Measurements from ENCODE around the gene SCAI.
"Not testable (repeated sequence)": the region's sequence is repeated elsewhere in the genome, so short reads cannot be mapped to it uniquely, and the experiment has no call there.

The SCAI gene

DNA sequence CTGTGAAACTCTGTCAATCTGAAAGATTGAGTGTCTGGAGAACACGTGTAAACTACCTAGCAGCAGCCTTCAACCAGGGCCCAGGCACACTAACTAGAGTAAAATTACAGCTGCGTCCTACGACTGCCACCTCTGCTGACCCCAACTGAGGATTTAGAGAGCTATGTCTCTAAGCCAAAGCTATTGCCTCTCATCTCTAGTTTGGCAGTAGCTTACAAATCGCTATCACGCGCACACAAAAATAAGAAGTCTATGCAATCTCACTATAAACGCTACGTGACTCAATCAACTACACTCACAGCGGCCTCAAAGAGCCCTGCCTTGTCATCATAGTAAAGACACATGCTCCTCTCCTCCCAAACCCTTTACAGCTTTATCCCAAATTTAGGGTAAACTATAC is 37.5 kb upstream of the SCAI start:
- TF ChIP-seq, protein P1, sequence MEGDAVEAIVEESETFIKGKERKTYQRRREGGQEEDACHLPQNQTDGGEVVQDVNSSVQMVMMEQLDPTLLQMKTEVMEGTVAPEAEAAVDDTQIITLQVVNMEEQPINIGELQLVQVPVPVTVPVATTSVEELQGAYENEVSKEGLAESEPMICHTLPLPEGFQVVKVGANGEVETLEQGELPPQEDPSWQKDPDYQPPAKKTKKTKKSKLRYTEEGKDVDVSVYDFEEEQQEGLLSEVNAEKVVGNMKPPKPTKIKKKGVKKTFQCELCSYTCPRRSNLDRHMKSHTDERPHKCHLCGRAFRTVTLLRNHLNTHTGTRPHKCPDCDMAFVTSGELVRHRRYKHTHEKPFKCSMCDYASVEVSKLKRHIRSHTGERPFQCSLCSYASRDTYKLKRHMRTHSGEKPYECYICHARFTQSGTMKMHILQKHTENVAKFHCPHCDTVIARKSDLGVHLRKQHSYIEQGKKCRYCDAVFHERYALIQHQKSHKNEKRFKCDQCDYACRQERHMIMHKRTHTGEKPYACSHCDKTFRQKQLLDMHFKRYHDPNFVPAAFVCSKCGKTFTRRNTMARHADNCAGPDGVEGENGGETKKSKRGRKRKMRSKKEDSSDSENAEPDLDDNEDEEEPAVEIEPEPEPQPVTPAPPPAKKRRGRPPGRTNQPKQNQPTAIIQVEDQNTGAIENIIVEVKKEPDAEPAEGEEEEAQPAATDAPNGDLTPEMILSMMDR (IDR thresholded peaks at IDR 0.05; ENCODE audit: low read depth, low read length, missing control alignments): no peak
- no peak for DNase-seq (ENCODE audit: extremely low read depth, low read depth)
- H3K4me3 ChIP-seq (replicated peaks; ENCODE audit: low read depth, low read length): no peak overlapping the region

DNA sequence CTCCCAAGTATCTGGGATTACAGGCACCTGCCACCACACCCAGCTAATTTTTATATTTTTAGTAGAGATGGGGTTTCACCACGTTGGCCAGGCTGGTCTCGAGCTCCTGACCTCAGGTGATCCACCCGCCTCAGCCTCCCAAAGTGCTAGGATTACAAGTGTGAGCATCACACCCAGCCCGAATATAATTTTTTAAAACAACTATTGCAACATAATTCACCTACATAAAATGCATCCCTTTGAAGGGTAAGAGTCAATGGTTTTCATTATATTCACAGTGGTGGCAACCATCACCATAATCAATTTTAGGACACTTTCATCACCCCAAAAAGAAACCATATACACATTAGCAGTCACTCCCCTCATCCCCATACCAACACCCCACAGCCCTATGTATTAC is 36.4 kb upstream of the SCAI start:
- DNase-seq (ENCODE audit: extremely low read depth, low read depth); H3K4me3 ChIP-seq (replicated peaks; ENCODE audit: low read depth, low read length): not testable (repeated sequence)

DNA sequence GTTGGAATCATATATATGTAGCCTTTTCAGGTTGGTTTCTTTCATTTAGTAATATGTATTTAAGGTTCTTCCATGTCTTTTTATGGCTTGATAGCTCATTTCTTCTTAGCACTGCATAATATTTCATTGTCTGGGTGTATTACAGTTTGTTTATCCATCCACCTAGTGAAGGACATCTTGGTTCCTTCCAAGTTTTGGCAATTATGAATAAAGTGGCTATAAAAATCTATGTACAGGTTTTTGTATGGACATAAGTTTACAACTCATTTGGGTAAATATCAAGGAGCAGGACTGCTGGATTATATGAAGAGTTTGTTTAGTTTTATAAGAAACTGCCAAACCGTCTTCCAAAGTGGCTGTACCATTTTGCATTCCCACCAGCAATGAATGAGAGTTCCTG is 34.6 kb upstream of the SCAI start:
- TF ChIP-seq, protein P1 (IDR thresholded peaks at IDR 0.05; ENCODE audit: low read depth, low read length, missing control alignments): no peak
- no peak overlapping the region for H3K4me3 ChIP-seq (replicated peaks; ENCODE audit: low read depth, low read length)
- no peak for DNase-seq (ENCODE audit: extremely low read depth, low read depth)

DNA sequence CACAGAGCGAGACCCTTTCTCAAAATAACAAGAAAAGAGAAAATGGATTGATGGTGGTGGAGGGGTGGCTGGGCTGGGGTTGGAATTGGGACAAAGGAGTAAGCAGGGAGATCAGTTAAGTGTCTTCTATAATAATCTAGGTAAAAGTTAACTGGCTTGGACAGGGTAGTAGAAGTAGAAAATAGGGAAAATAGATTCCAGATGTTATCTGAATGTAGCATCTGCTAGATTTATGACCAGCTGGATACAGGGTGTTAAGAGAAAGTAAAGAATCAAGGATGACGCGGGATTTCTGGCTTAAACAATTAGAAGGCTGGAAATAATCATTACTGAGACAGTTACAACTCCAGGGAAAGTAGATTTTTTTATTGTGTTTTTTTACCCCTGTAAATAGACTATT is 33.3 kb upstream of the SCAI start:
- H3K4me3 ChIP-seq (replicated peaks; ENCODE audit: low read depth, low read length): no peak overlapping the region
- DNase-seq (ENCODE audit: extremely low read depth, low read depth): peak; percentile 40
- TF ChIP-seq, protein P1 (IDR thresholded peaks at IDR 0.05; ENCODE audit: low read depth, low read length, missing control alignments): no peak

DNA sequence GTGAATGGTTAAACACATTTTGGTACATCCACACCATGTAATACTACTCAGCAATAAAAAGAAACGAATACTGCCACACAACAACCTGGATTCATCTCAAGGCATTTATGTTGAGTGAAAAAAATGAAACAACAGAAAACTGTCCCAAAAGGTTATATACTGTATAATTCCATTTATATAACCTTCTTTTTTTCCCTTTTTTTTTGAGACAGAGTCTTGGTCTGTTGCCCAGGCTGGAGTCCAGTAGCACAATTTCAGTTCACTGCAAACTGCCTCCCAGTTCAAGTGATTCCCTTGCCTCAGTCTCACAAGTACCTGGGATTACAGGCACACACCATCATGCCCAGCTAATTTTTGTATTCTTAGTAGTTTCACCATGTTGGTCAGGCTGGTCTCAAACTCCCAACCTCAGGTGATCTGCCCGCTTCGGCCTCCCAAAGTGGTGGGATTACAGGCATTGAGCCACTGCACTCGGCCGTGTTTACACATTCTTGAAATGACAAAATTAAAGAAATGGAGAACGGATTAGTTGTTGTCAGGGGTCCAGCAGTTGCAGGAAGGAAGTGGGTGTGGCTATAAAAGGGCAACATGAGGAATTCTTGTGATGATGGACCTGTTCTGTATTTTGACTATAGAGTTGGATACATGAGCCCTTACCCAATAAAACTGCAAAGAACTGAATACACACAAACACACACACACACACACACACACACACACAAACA is 28.9 kb upstream of the SCAI start:
- no peak overlapping the region for H3K4me3 ChIP-seq (replicated peaks; ENCODE audit: low read depth, low read length)
- DNase-seq (ENCODE audit: extremely low read depth, low read depth): peak; percentile 44
- TF ChIP-seq, protein P1 (IDR thresholded peaks at IDR 0.05; ENCODE audit: low read depth, low read length, missing control alignments): no peak

DNA sequence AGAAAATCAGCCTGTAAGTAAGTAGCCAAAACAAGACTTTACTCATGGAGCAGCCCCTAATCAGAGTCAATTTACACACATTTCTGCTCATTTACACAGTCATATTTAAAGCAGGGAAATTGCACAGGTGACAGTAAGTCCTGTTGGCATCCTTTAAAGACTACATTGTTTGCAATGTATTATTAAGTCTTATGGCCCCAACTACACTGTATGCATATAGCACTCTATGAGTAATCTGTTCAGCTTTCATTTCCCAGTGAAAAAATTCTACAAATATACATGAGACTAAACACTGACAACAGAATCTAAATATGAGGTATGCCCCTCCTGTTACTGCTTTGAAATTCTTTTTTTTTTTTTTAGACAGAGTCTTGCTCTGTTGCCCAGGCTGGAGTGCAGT is 26.6 kb upstream of the SCAI start:
- no peak overlapping the region for H3K4me3 ChIP-seq (replicated peaks; ENCODE audit: low read depth, low read length)
- TF ChIP-seq, protein P1 (IDR thresholded peaks at IDR 0.05; ENCODE audit: low read depth, low read length, missing control alignments): no peak
- no peak for DNase-seq (ENCODE audit: extremely low read depth, low read depth)

DNA sequence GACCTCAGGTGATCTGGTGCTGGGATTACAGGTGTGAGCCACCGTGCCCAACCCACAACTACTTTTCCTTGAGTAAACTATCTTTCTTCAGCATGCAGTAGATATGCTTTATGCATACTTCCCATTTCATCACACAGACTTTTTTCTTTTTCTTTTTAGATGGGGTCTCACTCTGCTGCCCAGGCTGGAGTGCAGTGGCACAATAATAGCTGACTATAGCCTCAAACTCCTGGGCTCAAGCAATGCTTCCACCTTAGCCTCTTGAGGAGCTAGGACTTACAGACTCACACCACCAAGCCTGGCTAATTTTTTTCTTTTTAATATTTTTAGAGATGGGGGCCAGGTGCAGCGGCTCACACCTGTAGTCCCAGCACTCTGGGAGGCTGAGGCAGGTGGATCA is 23.4 kb upstream of the SCAI start:
- no peak for DNase-seq (ENCODE audit: extremely low read depth, low read depth)
- H3K4me3 ChIP-seq (replicated peaks; ENCODE audit: low read depth, low read length): no peak overlapping the region
- TF ChIP-seq, protein P1 (IDR thresholded peaks at IDR 0.05; ENCODE audit: low read depth, low read length, missing control alignments): no peak

DNA sequence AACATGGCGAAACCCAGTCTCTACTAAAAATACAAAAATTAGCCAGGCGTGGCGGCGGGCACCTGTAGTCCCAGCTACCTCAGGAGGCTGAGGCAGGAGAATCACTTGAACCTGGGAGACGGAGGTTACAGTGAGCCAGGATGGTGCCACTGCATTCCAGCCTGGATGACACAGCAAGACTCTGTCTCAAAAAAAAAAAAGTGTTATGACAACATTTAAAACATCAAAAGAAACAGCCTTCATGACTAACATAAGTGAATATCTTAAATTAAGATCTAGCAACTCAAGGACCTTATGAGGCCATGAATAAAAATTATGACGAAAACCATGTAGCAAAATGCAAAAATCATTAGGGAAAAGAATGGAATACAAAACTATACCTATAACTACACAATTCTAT is 19.6 kb upstream of the SCAI start:
- DNase-seq (ENCODE audit: extremely low read depth, low read depth); H3K4me3 ChIP-seq (replicated peaks; ENCODE audit: low read depth, low read length): not testable (repeated sequence)

All from HFF-Myc (cell line).